ENCODE measurements around the gene ECI2.

ECI2 gene

GRCh38 chr6:4169028-4169789 is 33.8 kb upstream of the ECI2 start:
- no peak for TF ChIP-seq Cebpa-rat (IDR thresholded peaks at IDR 0.05)

GRCh38 chr6:4167833-4168232 is 32.5 kb upstream of the ECI2 start:
- Histone ChIP-seq H3K4me1 (peaks cover 0 to 6% (median 0%) of the 10 kb centered on the region in 10 experiments; a peak in 3 of 20 replicates), H3K4me2 (no peak overlapping the region), H3K27me3 (no peaks in the 10 kb centered on the region), H3K9ac (no peak overlapping the region), H3K27ac (no peak overlapping the region), H4K20me1 (no peaks in the 10 kb centered on the region; a peak in 1 of 22 replicates), H3K36me3 (no peaks in the 10 kb centered on the region), H3K9me3 (replicated peaks in 1 of 11) (peaks cover 9 to 25% (median 19%) of the 10 kb centered on the region in 11 experiments; a peak in 21 of 22 replicates), H3K4me3 (no peak overlapping the region)
- TF ChIP-seq Cebpa-rat (IDR thresholded peaks at IDR 0.05) = no peak

More at GRCh38 chr6:4169028-4169789, 33.8 kb upstream of the ECI2 start:
- Histone ChIP-seq H3K36me3 (no peaks in the 10 kb centered on the region), H3K4me3 (no peak overlapping the region), H3K4me1 (peaks cover 0 to 6% (median 0%) of the 10 kb centered on the region in 10 experiments; a peak in 3 of 20 replicates), H3K9me3 (replicated peaks in 1 of 11) (peaks cover 9 to 25% (median 19%) of the 10 kb centered on the region in 11 experiments; a peak in 21 of 22 replicates), H3K9ac (no peak overlapping the region), H3K4me2 (no peak overlapping the region), H3K27me3 (no peaks in the 10 kb centered on the region), H4K20me1 (no peaks in the 10 kb centered on the region; a peak in 1 of 22 replicates), H3K27ac (no peak overlapping the region)

DNA sequence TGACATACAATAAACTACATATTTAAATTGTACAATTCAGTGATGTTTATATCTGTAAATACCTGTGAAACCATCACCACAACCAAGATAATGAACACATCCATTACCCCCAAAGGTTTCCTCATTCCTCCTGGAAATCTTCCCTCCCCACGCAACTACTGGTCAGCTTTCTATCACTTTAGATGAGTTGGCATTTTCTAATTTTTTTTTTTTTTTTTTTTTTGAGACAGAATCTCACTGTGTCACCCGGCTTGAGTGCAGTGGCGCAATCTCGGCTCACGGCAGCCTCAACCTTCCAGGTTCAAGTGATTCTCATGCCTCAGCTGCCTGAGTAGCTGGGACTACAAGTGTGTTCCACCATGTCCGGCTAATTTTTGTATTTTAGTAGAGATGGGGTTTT is 31.7 kb upstream of the ECI2 start:
- no peaks in the 10 kb centered on the region for H3K36me3 ChIP-seq
- no peak overlapping the region for H3K4me3 ChIP-seq
- H3K4me2 ChIP-seq = no peak overlapping the region
- H3K4me1 ChIP-seq = peaks cover 0 to 2% (median 0%) of the 10 kb centered on the region in 10 experiments; a peak in 2 of 20 replicates
- no peaks in the 10 kb centered on the region for H3K27me3 ChIP-seq
- no peak overlapping the region for H3K9ac ChIP-seq
- no peak for TF ChIP-seq Cebpa-rat (IDR thresholded peaks at IDR 0.05)
- H4K20me1 ChIP-seq = no peaks in the 10 kb centered on the region; a peak in 1 of 22 replicates
- peaks cover 9 to 25% (median 19%) of the 10 kb centered on the region in 11 experiments; a peak in 21 of 22 replicates for H3K9me3 ChIP-seq (replicated peaks in 1 of 11)
- no peak overlapping the region for H3K27ac ChIP-seq

DNA sequence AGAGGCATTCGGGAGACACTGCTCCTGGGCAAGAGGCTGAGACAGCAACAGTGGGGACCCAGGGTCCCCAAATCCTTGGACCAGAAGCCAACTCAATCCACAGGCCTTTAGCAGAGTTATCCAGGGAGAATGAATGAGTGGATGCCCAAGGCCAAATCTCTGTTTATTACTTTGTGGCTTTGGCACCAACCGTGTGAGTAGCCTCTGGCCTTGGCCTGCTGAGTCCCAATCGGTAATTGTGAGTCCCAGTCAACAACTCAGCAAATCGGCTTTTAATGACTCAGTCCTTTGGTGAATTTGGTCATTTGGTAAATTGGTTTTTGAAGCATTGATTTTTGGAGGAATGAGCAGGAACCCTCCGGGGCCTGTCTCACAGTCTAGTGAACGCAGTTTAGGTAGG is 29.1 kb upstream of the ECI2 start:
- TF ChIP-seq Cebpa-rat (IDR thresholded peaks at IDR 0.05) = no peak
- Histone ChIP-seq H3K36me3 (no peaks in the 10 kb centered on the region), H3K9ac (no peak overlapping the region), H3K4me2 (no peak overlapping the region), H3K27me3 (no peaks in the 10 kb centered on the region), H3K9me3 (replicated peaks in 1 of 11) (peaks cover 9 to 24% (median 19%) of the 10 kb centered on the region in 11 experiments; a peak in 21 of 22 replicates), H3K27ac (no peak overlapping the region), H3K4me1 (no peaks in the 10 kb centered on the region), H3K4me3 (no peak overlapping the region), H4K20me1 (no peaks in the 10 kb centered on the region; a peak in 1 of 22 replicates)

DNA sequence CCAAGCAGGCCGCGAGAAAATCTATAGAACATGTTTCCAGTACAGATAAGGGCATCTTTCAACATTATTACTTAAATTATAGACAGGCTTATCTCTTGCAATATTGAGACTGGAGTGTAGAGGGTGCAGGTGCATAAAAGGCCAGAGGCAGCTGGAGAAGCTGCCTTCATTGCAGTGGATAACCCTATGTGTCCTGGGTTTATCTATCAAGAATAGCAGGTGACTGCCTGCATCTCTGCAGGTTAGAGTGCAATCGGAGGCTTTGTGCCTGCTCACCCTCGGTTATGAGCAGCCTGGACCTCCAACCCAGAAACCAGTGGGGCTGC is 28.7 kb upstream of the ECI2 start:
- Histone ChIP-seq H3K9me3 (replicated peaks in 1 of 11) (peaks cover 9 to 24% (median 19%) of the 10 kb centered on the region in 11 experiments; a peak in 21 of 22 replicates), H3K36me3 (no peaks in the 10 kb centered on the region), H3K4me2 (no peak overlapping the region), H4K20me1 (no peaks in the 10 kb centered on the region; a peak in 1 of 22 replicates), H3K9ac (no peak overlapping the region), H3K4me3 (no peak overlapping the region), H3K27me3 (no peaks in the 10 kb centered on the region), H3K27ac (no peak overlapping the region), H3K4me1 (no peaks in the 10 kb centered on the region)
- TF ChIP-seq Cebpa-rat (IDR thresholded peaks at IDR 0.05) = no peak

DNA sequence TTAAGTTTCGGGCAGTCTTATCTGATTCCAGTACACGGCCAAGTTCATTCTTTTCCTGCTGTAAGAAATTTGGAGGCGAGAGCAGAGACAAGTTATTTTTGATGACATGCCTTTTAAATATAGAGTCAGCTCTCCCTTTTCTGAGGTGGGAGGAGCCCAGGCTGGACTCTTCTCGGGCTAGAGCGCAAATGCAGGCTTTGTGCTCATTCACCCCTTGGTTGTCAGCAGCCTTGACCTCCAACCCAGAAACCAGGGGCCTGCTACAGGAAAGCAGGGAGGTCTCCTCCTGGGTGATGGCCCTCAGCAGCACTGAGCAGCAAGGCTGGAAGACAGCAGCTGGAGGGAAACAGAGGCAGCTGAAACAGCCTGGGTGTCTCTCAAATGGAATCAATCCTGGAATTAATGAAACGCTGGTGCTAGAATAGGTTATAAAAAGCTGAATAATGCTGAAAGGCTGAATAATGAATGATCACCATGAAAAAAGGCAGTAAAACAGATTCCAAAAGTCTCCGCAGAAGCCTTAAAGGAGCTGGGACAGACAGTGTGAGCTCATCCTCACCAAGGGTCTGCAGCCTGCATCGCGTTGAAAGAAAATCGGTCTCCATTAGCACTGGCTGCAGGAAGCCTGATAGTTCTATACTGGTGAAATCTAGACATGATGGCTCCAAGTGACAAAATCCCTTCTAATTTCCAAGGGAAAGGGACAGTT is 28.2 kb upstream of the ECI2 start:
- H3K4me2 ChIP-seq = no peak overlapping the region
- no peak overlapping the region for H3K9ac ChIP-seq
- no peaks in the 10 kb centered on the region for H3K36me3 ChIP-seq
- no peak for TF ChIP-seq Cebpa-rat (IDR thresholded peaks at IDR 0.05)
- peaks cover 9 to 21% (median 15%) of the 10 kb centered on the region in 11 experiments; a peak in 21 of 22 replicates for H3K9me3 ChIP-seq (replicated peaks in 1 of 11)
- H4K20me1 ChIP-seq = no peaks in the 10 kb centered on the region; a peak in 1 of 22 replicates
- no peaks in the 10 kb centered on the region for H3K4me1 ChIP-seq
- no peak overlapping the region for H3K4me3 ChIP-seq
- H3K27ac ChIP-seq = no peak overlapping the region
- H3K27me3 ChIP-seq = no peaks in the 10 kb centered on the region

DNA sequence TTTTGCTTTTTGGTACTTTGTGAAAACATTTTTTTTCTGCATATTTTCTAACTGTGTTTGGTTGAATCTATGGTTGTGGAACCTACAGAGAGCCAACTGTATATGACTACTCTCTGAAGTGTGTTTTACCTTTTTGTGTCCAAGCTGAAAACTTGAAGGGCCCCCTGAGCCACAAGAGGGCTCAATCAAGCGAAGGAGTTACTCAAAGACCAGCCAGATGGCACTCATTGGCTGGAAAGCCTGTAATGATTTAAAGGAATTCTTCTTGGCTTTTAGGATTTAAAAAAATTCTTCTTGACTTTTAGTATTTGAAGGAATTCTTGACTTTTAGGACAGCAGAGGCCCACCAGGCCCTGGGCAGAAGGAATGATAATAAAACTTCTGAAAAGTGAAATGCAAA is 27.0 kb upstream of the ECI2 start:
- Histone ChIP-seq H3K27ac (no peak overlapping the region), H4K20me1 (no peaks in the 10 kb centered on the region; a peak in 1 of 22 replicates), H3K4me1 (no peaks in the 10 kb centered on the region), H3K9me3 (replicated peaks in 1 of 11) (peaks cover 3 to 9% (median 4%) of the 10 kb centered on the region in 11 experiments; a peak in 18 of 22 replicates), H3K36me3 (no peaks in the 10 kb centered on the region), H3K27me3 (no peaks in the 10 kb centered on the region), H3K4me2 (no peak overlapping the region), H3K9ac (no peak overlapping the region), H3K4me3 (no peak overlapping the region)
- TF ChIP-seq Cebpa-rat (IDR thresholded peaks at IDR 0.05) = no peak

DNA sequence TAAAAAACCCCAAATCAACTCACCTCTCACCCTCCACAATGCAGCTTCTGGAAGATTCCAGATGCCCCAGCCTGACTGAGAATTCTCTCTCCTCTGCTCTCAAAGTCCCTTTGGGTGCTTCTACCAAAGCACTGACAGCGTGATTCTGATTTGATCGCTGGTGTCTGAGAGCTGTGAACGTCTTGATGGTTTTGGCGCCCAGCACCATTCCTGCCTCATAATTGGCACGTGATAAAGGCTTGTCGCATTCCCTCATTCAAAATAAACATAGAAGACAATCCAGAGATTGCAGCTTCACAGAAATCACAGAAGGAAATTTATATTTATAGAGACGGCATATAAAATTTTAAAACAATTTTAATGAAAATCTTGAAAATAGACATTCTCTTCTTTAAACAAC is 24.1 kb upstream of the ECI2 start:
- H4K20me1 ChIP-seq = no peaks in the 10 kb centered on the region; a peak in 1 of 22 replicates

DNA sequence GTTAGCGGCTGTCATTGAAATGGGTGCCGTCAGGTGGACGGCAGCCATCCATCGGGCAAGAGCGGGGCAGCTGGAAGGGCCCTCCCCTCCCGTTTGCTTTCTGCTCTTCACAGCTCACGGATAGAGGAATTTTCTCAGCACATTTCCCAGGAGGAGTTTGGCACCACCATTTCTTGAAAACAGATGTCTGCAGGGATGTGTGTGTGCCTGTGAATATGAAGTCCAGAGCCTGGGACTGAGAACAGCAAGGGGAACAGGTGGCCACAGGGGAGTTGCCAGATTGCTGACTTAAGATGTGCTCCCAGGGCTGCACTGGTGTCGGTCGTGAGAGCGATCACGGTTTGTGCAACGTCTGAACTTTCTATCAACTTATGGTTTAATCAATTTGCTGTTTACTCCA is 22.1 kb upstream of the ECI2 start:
- H3K4me1 ChIP-seq = peaks cover 0 to 4% (median 0%) of the 10 kb centered on the region in 10 experiments; a peak in 1 of 20 replicates
- H3K9me3 ChIP-seq (replicated peaks in 1 of 11) = no peaks in the 10 kb centered on the region
- no peak for TF ChIP-seq Cebpa-rat (IDR thresholded peaks at IDR 0.05)
- no peaks in the 10 kb centered on the region for H3K36me3 ChIP-seq
- H3K4me2 ChIP-seq = no peak overlapping the region
- no peak overlapping the region for H3K4me3 ChIP-seq
- no peaks in the 10 kb centered on the region for H4K20me1 ChIP-seq
- no peaks in the 10 kb centered on the region for H3K27me3 ChIP-seq
- H3K27ac ChIP-seq = no peak overlapping the region
- H3K9ac ChIP-seq = no peak overlapping the region

More for the DNA sequence above, 24.1 kb upstream of the ECI2 start:
- Histone ChIP-seq H3K4me3 (no peak overlapping the region), H3K27ac (no peak overlapping the region), H3K9me3 (replicated peaks in 1 of 11) (no peaks in the 10 kb centered on the region), H3K4me2 (no peak overlapping the region), H3K27me3 (no peaks in the 10 kb centered on the region), H3K9ac (no peak overlapping the region), H3K4me1 (peaks cover 0 to 4% (median 0%) of the 10 kb centered on the region in 10 experiments; a peak in 1 of 20 replicates), H3K36me3 (no peaks in the 10 kb centered on the region)
- no peak for TF ChIP-seq Cebpa-rat (IDR thresholded peaks at IDR 0.05)

Measured in BLaER1 treated with 17β-estradiol and CSF1 and Interleukin-3, amounts not matched to agents 10 nM and 100 nM (cell line).